Measurements from ENCODE around the gene VIPR2. TPM values are rescaled to one million over a fixed set of nuclear protein-coding genes. Genes with fewer than 3 reads are reported as not detected.

Gene VIPR2
- total RNA-seq, 1 experiment from 2014 or later: not detected

DNA sequence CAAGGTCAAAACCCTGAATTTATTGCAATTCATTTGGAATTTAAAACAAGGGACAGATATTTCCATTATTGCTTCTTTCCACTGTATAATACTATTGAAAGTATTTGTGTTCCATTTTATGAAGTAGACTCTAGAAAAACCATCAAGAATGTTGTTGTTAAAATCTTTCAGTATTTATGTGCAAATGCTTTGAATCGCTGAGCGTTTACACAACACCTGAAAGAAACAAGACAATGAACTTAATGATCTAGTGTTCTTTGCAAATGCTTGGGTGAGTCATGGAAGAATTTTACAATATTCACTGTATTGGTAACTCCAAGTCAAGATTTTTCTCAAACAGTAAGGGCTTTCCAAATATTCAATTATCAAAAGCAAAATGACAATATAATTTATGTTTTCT is 97.1 kb downstream of the VIPR2 start:
- DNase-seq (ENCODE audit: low read depth): no peak

DNA sequence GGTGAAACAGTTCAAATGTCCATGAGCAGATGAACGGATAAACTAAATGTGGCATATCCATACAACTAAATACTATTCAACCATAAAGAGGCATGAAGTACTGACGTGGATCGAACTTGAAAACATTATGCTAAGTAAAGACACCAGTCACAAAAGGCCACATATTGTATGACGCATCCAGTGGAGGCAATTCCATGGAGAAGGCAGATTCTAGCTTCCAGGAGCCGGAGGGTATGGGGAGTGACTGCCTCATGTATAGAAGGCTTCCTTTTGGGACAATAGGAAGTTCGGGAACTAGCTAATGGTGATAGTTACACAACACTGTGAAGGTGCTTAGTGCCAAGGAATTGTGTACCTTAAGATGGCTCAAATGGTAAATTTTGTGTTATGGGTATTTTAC is 98.4 kb downstream of the VIPR2 start:
- DNase-seq (ENCODE audit: low read depth): no peak

DNA sequence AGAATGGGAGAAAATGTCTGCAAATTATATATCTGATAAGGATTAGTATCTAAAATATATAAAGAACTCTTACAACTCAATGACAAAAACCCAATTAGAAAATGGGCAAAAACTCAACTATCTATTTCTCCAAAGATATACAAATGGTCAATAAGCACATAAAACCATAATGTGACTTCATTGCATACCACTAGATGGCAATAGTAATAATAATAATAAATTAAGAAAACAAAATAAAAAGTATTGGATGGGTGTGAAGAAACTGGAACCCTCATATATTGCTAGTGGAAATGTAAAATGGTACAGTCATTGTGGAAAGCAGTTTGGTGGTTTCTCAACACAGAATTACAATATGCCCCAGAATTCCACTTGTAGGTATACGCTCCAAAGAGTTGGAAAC is 98.8 kb downstream of the VIPR2 start:
- no peak for DNase-seq (ENCODE audit: low read depth)

DNA sequence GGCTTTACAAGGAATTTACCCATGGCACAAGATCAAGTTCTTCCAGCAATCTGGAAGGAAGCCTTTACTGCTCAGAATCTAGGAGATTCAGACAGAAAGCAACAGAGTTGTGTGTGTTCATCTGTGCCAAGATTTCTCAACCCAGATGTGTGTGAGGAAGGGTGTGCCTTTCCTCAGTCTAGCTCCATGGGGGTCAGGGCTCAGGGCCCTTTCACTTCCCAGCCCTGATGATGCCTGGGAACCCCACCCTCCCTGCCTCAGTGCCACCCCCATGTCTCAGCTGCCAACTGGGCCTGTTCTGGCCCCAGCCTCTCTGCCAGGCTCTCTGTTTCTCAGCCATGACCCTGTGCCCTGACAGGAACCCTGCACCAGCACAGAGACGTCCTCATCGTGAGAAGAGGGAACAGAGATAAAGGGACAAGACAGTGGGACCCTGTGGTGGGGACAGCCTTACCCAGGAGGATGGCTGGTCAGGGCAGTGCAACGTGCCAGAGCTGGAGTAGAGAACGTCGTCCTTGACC is 102.0 kb downstream of the VIPR2 start:
- DNase-seq (ENCODE audit: low read depth): no peak

DNA sequence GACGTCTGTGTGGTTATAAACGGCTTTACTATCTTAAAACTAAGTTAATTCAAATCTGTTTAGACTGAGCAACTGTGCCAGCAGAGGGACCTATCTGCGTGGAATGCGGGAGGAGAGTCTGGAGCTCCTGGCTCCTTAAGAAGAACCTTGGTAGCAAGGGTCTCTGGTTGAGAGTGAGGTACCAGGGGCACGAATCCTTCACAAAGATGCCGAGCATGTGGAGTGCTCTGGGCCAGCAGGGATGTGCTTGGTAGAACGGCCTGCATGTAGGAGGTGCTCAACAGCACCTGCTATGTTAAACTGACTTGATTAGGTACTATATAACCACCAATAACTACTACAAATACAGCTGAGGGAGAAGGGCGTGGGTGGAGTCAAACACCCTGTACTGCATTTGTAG is 102.6 kb downstream of the VIPR2 start:
- no peak for DNase-seq (ENCODE audit: low read depth)

DNA sequence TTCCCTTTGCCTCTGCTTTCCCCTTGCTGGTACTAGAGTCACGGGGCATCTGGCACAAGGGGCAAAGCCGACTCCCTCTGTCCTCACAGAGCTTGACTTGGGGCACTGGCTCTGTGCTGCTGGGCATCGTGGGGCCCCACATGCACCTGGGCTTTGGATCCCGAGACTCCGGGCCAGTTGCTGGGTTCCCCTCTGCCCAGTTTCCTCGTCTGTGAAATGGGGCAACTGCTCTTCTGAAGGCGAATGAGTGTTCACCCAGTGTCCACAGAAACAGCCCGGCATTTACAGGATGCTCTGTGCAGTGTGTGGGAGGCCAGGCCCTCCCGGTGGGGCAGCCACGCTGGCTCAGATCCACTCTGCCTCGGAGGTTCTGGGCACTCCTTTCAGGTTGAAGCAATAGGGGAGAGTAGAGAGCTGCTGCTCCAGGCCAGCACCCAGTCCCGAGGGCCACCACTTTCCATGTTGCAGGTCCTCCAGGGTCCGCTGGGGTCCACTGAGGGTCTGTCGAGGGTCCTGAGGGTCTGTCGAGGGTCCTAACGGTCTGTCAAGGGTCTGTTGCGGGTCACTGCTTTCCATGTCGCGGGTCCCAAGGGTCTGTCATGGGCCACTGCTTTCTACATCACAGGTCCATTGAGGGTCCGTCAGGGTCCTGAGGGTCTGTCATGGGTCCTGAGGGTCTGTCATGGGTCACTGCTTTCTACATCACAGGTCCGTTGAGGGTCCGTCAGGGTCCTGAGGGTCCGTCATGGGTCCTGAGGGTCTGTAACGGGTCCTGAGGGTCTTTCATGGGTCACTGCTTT is 103.6 kb downstream of the VIPR2 start:
- DNase-seq (ENCODE audit: low read depth): no peak

DNA sequence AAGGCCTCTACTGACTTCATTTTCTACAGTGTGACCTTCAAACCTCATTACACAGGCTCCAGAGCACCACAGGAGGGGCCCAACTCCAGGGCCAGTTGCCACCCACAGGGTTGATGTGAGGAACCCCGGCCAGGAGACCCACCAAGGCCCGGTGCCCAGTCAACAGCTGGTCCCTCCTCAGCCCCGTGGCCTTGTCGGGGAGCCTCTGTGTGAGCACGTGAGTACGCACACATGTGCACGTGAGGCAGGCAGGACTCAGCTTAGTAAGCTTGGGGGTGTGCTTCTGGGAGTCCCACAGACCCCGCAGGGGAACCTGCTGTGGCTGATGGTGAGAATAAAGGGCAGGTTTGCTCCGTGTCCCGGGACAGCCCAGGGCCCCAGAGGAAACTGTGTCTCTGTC is 104.5 kb downstream of the VIPR2 start:
- DNase-seq (ENCODE audit: low read depth): no peak

DNA sequence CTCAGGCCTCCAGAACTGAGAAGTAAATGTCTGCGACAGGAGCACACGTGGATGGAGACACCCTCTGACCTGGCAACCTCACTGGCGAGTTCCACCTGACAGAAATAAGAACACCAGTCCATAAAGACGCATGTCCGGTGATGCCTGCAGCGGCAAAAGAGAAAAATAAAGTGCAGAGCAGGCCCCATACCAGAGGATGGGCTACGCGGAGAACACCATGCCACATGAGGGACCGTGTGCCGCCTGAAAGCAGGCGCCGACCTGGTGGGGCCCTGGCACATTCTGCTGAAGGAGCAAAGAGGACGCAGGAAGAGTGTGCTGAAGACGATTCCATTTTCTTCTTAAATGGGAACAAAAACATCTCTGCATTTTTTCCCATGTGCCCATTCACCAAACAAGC is 105.0 kb downstream of the VIPR2 start:
- DNase-seq (ENCODE audit: low read depth): no peak

DNA sequence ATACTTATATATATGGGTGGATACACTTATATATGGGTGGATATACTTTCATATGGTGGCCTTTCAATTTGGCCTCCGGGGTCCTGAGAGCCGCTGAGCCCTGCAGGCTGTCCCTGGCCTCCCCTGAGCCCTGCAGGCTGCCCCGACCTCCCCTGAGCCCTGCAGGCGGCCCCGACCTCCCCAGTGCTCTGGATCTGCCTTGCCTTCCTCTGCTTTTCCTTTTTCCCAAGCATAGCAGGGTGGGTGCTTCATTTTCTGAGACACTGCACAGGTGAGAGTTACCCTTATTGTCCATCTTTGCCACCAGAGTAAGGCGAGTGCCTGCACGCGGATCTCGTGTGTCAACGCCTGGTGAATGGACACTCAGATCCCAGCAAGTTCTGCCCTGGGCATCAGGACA is 106.6 kb downstream of the VIPR2 start:
- no peak for DNase-seq (ENCODE audit: low read depth)

DNA sequence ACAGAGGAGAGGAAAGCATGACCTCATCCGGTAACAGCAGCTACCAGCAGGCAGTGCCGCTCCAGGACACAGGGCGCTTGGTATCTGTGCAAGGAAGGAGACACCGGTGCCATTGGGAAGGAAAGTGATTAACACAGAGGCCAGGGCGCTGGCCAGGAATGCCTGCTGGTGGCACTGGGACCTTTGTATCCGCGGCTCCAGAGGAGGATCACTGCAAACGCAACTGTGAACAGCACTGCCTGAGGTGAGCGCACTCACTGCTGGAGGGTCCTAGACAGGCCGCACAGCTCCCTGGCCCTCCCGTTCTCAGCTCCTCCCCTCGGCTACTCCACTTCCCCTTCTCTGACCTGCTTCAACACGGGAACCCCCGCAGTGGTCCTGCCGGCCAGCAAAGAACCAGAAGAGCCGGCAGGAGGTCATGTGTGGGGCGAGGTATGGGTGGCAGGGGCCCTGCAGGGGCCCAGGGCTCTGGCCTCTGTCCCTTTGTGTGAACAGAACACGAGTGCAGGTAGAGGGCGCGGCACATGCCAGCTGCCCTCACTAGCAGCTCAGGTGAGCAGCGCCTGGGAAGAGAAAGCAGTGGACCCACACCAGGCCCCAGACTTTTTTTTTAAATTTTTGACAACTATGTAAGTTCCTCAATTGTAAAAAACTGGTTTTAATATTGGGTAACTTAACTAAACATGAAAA is 107.6 kb downstream of the VIPR2 start:
- DNase-seq (ENCODE audit: low read depth): no peak

DNA sequence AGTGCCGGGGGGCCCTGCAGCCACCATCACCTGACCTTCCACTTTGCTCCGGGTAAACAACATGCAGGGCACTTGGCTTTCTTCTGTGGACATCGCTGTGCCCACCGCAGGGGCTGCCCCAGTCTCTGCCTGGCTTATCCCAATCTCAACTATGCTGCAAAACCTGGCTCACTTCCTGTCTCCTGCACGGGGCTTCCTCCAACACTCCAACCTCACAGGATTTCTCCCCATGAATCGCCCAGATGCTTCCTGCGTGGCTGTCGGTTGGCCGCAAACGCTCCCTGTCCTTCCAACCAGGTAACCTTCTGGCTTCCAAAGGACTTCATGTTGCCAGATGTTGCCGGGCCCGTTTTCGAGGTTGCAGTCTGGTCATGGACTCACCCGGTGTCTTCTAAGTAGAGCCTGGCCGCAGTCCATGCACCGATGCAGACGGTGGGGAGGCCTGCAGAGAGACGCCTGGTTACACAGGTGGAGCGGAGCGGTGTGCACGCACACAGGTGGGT is 109.0 kb downstream of the VIPR2 start:
- no peak for DNase-seq (ENCODE audit: low read depth)

DNA sequence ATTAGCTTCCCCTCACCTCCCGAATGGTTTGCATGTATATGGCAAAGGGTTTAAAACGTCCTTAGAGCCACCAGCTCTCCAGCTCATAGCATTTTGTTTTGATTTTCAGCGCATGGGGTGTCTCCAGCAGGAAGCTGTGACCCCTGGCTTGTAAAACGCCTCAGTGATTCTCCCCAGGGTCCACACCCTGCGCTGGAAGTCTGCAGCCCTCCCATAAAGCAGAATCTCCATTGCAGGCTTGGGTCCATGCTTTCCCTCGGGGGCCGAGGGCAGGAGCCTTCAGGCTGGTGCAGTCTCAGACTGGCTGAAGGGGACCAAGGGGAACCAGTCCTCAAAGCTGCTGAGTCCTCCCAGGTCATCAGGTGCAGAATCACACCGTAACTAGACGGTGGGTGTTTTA is 109.7 kb downstream of the VIPR2 start:
- no peak for DNase-seq (ENCODE audit: low read depth)

DNA sequence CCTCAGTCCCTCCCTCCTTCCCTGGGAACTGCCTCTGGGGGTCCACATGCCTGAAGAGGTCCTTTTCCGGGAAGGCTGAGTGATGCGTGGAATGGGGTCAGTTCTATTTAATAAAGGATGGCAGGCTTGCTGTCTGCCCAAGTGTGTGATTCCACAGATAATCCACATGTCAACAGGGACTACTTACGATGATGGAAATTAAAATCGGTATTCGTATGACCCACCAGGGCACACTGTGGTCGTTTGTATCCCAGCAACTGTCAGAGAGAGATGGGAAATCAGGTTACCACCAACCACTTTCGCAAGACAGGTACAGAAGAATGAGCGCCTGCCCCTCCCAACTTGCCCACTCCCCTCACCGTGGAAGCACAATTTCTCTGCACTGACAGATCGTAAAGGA is 110.3 kb downstream of the VIPR2 start:
- DNase-seq (ENCODE audit: low read depth): no peak

DNA sequence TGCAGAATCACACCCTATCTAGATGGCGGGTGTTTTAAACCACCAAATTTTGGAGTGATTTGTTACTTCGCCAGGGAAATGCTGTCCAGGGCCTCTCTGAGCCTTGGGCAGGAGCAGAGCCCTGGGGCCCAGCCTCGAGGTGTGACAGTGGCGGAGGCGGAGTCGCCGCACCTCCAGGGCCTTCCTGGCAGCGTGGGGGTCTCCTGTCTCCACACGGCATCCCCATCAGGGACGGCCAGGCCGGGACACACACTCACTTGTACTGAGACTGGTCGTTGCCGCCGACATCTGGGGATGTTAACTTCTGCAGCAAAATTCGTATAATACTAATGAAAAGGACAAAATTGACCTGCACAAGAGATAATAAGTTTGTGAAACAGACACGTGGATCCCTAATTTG is 110.7 kb downstream of the VIPR2 start:
- no peak for DNase-seq (ENCODE audit: low read depth)

DNA sequence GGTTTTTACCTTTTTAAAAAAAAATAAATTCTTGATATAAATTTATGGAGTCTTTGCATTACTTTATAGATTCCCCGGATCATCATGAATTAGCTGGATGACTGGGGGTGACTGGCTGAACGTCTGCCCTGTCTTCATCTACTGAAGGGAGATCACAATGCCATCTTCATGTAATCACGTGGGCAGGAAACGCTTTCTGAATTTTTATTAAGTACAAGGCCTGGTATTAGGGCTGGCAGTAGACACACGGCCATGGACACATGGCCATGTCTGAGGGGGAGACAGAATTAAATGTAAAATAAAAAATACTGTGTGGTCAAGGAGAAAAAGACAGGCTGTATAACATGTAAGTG is 111.2 kb downstream of the VIPR2 start:
- DNase-seq (ENCODE audit: low read depth): no peak

DNA sequence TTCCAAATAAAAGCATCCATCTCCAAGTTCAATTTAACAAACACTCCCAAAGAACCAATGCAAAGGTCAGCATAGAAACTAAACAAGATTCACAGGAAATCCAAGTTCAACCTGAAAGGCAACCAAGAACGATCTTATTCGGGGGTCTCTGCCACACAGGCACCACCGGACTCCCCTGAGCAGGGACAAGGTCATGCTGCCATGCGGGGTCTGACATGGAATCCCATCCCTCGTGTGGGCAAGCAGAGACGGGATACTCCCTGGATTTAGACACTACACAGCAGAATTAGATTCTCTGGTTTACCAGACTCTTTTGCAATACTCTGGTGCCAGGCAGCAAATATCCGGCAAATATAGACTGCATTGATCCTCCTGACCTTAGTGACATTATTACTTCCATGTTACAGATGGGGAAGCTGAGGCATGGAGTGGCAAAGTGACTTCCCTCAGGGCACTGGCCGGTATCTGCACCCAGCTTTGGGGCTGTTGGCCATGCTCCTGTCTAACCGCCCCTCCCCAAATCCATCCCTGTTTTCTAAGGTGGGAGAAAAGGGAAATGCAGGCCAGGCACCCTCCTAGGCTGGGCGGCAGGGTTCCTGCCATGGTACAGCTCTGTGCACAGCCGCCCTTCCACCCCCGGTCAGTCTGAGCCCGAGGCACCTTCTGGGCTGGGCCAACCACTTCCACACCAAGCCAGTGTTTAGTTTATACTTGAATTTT is 111.8 kb downstream of the VIPR2 start:
- DNase-seq (ENCODE audit: low read depth): no peak

DNA sequence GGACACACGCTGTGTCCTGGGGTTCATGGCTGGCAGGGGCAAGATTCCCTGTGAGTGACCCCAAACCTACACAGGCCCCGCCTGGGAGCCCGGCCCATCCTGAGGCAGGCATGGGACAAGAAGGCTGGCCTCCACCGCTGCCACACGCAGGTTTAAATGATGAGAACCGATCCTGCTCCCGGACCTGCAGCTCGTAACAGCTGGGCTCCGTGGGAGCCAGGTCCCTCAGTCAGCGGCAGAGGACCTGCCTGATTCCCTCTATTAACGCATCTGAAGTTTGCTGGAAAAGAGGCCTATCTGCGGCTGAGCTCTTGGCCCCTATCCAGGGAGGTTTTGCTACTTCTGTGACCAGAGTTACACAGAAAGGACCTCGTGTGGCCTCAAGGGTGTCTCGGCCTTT is 112.3 kb downstream of the VIPR2 start:
- DNase-seq (ENCODE audit: low read depth): no peak

DNA sequence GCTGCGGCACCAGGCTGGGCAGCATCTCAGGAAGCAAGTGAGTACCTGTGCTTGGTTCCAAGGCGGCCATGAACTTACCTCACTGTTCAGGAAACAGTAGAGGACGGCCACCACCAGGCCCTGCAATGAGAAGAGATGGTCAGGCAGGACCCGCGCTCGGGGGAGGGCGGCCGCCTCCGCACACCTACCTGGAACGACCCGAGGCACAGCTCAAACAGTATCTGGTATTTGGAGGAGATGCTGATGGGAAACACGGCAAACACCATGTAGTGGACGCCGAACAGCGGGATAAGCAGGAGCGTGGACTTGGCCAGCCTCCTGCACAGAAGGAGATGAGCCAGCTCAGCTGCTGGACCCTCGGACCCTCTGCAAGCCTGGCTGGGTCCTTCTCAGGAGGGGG is 112.9 kb downstream of the VIPR2 start:
- no peak for DNase-seq (ENCODE audit: low read depth)

DNA sequence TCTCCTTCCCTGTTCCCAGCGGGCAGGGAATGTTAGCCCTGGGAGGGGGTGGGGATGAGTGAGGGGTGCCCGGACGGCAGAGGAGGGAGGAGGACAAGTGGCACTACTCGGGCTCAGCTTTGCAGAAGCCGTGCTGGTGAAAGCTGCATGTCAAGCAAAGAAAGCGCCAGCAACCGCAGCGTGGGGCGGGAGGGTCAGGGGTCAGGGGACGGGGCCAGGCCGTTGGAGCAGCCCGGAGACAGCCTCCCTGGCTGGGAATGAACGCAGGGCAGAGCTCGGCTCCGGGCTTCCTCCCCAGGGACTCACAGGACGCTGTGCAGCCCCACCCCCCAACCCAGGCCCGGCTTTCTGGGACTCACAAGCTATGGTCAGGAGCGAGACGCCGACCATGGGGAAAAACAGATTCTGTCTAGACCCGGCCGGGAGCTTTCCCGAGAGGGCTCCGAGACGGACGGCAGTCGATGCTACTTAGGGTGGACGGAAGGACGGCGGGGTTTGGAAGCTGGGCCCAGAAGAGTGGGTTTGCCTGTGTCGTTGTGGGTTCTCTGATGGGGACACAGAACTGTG is 113.4 kb downstream of the VIPR2 start:
- DNase-seq (ENCODE audit: low read depth): no peak

DNA sequence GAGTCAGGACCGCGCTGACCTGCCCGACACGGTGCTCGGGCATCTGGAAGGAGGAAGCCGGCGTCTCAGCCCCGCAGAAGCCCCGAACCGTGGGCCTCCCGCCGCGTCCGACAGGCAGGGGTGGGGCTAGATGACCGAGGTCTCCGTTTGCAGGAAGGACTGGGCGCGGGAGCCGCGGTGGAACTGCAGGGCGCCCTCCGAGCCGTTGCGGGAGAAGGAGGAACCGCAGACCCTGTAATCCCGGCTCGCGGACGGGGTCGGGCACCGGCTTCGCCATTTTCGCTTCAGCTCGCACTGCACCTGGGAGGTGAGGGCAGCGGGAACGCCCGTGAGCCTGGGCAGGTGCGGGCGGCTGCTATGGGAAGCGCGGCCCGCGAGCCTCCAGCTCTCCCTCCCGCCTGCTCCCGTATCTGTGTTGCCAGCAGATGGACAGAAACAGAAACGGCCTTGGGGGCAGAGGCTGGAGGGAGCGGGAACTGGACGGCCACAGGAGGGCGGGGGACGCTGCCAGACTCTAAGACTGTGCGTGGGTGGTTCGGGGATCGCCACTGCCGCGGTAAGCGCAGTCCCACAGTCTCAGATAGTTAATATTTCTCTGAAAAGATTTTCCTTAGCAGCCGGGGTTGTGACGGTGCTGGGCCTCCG is 114.1 kb downstream of the VIPR2 start:
- no peak for DNase-seq (ENCODE audit: low read depth)

All from LHCN-M2 (cell line).